Fibroblast of skin of left quadriceps (primary cell): Measurements from ENCODE around the gene LAMC3.
A peak's percentile ranks its signal among the peaks of the same experiment; 100 is the strongest.

Experiments used
- DNase-seq, 2 experiments: peaks; one replicate each; pipeline ENCODE4 v3.0.0-alpha.2; 2013; ENCODE audit warnings: low read depth in 2 of 2

The LAMC3 gene

DNA sequence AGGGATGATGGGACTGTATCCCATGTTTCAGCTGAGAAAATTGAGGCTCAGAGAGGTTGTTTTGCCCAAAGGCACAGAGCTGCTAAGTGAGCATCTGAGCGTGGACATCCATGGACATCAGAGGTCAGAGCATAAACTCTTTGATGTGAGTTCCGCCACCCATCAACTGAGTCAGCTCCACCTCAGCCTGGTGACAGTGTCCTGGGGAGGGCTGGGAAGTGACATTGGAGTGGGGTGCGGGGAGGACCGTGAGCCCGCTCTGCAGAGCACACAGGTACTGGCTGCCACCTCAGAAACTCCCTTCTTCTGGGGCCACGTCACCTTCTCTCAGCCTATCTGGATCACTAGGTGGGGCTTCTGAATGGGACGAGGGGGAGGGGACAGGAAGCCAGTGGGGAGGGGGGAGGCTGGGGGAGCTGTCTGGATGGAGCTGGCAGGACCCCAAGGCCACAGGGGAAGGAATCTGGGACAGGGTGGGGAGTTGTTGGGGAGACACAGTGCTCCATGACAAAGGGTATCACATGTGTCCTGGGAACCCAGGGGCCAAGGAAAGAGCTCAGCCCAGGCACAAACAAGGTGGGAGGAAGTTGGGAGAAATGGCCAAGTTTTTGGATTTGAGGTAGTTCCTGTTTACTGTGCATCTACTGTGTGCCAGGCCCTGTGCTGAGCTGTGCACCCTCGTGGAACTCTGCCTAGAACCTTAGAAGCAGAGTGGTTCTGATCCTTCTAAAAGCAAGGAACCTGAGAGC is 2.5 kb downstream of the LAMC3 start:
- DNase-seq = no peak

- DNase-seq = no peak
Measured at GRCh38 chr9:131012023-131012334, 3.0 kb downstream of the LAMC3 start.

DNA sequence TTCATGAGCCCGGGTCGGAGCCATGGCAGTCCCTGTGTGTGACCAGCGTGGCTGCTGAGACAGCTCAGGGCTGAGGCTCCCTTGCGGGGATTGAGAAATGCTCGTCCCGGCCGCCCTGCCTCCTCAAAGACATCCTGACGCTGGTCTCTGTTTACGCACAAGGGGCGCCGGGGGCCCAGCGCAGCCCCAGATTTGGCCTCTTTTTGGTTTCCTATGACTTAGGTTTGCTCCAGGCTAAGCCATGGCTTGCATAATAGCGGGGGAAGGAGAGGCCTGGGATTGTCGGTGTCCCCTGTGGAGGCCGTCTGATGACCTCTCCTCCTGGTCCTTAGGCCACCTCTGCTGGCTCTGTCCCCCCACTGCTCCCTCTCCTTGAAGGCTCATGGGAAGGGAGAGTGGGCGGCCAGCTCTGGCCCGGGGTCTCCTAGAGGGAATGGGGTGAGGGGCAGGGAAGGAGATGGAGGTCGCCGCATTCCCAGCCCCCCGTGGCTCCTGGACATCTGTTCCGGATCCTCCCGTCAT is 3.5 kb downstream of the LAMC3 start:
- DNase-seq = no peak

GRCh38 chr9:131013015-131013755 is 4.2 kb downstream of the LAMC3 start:
- DNase-seq = no peak

- DNase-seq = no peak
Measured at GRCh38 chr9:131013771-131014676, 5.0 kb downstream of the LAMC3 start.

- no peak for DNase-seq
Measured at GRCh38 chr9:131015112-131015511, 6.1 kb downstream of the LAMC3 start.

- DNase-seq = no peak
Measured at GRCh38 chr9:131015876-131016397, 7.0 kb downstream of the LAMC3 start.

- no peak for DNase-seq
Measured at GRCh38 chr9:131017067-131017466, 8.1 kb downstream of the LAMC3 start.

DNA sequence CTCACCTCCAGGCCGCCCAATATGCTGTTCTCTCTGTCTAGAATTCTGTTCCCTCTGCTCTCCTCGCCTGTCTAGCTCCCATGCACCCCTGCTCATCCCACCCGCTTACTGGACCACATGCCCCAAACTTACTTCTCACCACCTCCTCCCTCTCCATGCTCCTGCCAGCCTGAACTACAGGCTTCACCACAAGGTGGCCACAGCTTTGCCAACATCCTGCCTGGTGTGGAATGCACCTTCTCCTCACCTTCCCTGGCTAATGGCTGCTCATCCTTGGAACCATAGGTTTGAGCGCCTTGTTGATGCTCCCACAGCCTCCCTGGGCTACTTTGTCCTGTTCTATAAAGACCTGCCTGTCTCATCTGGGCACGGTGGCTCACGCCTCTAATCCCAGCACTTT is 9.6 kb downstream of the LAMC3 start:
- DNase-seq = no peak

- no peak for DNase-seq
Measured at GRCh38 chr9:131019388-131020239, 10.6 kb downstream of the LAMC3 start.

- DNase-seq = peak; percentile 16 to 20
Measured at GRCh38 chr9:131020388-131020787, 11.4 kb downstream of the LAMC3 start.

- DNase-seq = no peak
Measured at GRCh38 chr9:131020862-131021261, 11.9 kb downstream of the LAMC3 start.

GRCh38 chr9:131021785-131022184 is 12.8 kb downstream of the LAMC3 start:
- no peak for DNase-seq

DNA sequence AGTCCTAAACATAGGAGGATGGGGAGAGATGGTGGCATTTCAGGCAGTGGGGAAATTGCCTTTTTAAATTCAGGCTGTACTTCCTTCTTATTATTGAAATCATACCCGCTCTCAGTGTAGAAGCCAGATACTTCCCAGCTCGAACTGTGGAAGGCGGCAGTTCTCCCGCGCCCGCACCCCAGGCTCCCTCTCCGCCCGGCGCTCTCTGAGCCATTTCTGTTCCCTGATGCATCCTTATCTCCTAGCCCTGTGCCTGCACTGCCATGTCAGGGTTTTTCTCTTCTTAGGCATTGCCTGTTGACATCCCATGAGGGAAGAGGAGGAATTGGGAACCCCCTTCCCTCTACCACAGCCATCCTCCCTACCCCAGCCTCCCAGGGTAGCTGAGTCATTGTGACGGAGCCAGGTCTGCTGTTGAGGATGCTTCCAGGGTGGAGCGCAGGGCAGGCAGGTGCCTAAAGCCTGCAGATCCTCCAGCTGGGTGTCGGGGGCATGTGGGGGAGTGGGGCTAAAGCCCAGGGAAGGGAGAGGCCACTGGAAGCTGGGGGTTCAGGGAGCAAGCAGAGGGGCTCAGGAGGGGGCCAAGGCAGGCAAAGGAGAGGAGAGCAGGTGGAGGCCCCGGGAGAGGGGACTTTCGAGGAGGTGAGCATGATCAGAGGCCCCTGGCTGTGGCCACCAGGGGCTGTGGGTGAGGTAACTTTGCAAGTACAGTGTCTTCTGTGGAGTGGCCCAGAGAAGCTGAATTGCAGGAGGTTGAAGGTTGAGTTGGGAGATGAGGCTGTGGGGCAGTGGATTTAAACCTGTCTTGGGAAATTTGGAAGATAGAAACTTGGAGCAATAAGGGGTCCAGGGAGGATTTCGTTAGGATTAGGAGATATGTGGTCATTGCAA is 16.2 kb downstream of the LAMC3 start:
- DNase-seq = no peak

- DNase-seq = no peak
Measured at GRCh38 chr9:131025953-131026858, 17.2 kb downstream of the LAMC3 start.

DNA sequence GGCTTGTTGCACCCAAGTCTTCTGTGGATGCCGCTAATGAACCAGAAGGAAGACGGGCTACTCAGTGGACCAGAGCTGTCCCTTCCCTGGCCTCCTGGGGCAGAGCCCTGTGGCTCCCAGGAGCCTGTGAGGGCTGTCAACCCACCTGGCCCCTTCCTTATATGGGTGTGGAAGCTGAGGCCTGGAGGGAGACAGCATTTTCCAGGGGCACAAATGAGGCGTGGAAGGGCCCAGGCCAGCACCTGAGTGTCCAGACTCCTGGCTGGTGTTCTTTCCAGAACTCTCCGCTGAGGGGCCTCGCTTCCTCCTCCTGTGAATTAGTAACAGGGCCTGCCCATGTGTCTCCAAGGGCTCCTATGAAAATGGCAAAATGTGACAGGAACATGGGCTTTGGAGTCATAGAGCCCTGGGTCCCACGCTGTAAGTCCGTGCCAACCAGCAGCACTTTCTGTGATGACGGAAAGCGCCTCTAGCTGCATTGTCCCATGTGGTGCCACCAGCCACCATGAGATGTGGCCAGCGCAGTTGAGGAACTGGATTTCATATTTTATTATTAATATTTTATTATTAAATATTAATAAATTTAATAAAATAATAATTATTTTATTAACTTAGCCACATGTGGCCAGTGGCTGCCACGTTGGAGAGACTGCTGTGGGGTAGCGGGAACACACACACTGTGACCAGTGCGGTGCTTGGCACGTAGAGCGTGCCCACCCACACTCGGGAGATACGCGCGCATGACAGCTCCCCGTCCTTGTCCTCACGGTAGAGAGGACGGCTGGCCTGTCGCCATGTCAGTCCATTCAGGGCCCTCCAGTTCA is 18.3 kb downstream of the LAMC3 start:
- DNase-seq = no peak

GRCh38 chr9:131027872-131028179 is 18.9 kb downstream of the LAMC3 start:
- no peak for DNase-seq

GRCh38 chr9:131028221-131028884 is 19.4 kb downstream of the LAMC3 start:
- no peak for DNase-seq
